KMS-11 (cell line): ENCODE results near the gene ABCC3.

Source experiments
- H2AFZ ChIP-seq: fragments of 200-600 bp; sonication (generic); 2 replicates; pipeline ENCODE4 v1.6.1; 2016; ENCODE audit warnings: antibody characterized with exemption, mixed run types, low read depth
- H3K27ac ChIP-seq: fragments of 200-600 bp; sonication (generic); 2 replicates; pipeline ENCODE4 v1.6.1; 2016; ENCODE audit warnings: mild to moderate bottlenecking, mixed run types
- H3K27me3 ChIP-seq: fragments of 200-600 bp; sonication (generic); 2 replicates; pipeline ENCODE4 v1.6.1; 2017; ENCODE audit warnings: mild to moderate bottlenecking, low read depth, mixed run types, moderate library complexity; ENCODE audit not compliant: insufficient read depth
- H3K36me3 ChIP-seq: fragments of 200-600 bp; sonication (generic); 2 replicates; pipeline ENCODE4 v1.6.1; 2017; ENCODE audit warnings: mild to moderate bottlenecking, mixed run types; ENCODE audit not compliant: insufficient read depth
- H3K4me1 ChIP-seq: fragments of 200-600 bp; sonication (generic); 2 replicates; pipeline ENCODE4 v1.6.1; 2016; ENCODE audit warnings: mild to moderate bottlenecking, low read depth, mixed run types; ENCODE audit not compliant: poor library complexity, severe bottlenecking
- H3K4me2 ChIP-seq: fragments of 200-600 bp; sonication (generic); 2 replicates; pipeline ENCODE4 v1.7.0; 2016; ENCODE audit warnings: mild to moderate bottlenecking, mixed run types
- H3K4me3 ChIP-seq: fragments of 200-600 bp; sonication (generic); IDR thresholded peaks from 2 replicates; pipeline ENCODE4 v1.6.1; 2017; ENCODE audit warnings: low read depth, low read length, mixed read lengths; ENCODE audit not compliant: insufficient read depth
- H3K79me2 ChIP-seq: fragments of 200-600 bp; sonication (generic); 2 replicates; pipeline ENCODE4 v1.6.1; 2016; ENCODE audit warnings: low read depth, mixed run types; ENCODE audit not compliant: insufficient read depth
- H3K9ac ChIP-seq: fragments of 200-600 bp; sonication (generic); 2 replicates; pipeline ENCODE4 v1.6.1; 2016; ENCODE audit warnings: mild to moderate bottlenecking, mixed run types
- H4K20me1 ChIP-seq: fragments of 200-600 bp; sonication (generic); 2 replicates; pipeline ENCODE4 v1.6.1; 2016; ENCODE audit warnings: mild to moderate bottlenecking, mixed run types; ENCODE audit not compliant: insufficient read depth
- TF ChIP-seq, protein P1 (sequence below): fragments of 200-600 bp; sonication (generic); conservative IDR thresholded peaks from 2 replicates; pipeline ENCODE4 v1.6.1; 2017; ENCODE audit warnings: low read depth, mild to moderate bottlenecking, antibody characterized with exemption, low read length, moderate library complexity, mixed read lengths

ABCC3 gene, protein sequence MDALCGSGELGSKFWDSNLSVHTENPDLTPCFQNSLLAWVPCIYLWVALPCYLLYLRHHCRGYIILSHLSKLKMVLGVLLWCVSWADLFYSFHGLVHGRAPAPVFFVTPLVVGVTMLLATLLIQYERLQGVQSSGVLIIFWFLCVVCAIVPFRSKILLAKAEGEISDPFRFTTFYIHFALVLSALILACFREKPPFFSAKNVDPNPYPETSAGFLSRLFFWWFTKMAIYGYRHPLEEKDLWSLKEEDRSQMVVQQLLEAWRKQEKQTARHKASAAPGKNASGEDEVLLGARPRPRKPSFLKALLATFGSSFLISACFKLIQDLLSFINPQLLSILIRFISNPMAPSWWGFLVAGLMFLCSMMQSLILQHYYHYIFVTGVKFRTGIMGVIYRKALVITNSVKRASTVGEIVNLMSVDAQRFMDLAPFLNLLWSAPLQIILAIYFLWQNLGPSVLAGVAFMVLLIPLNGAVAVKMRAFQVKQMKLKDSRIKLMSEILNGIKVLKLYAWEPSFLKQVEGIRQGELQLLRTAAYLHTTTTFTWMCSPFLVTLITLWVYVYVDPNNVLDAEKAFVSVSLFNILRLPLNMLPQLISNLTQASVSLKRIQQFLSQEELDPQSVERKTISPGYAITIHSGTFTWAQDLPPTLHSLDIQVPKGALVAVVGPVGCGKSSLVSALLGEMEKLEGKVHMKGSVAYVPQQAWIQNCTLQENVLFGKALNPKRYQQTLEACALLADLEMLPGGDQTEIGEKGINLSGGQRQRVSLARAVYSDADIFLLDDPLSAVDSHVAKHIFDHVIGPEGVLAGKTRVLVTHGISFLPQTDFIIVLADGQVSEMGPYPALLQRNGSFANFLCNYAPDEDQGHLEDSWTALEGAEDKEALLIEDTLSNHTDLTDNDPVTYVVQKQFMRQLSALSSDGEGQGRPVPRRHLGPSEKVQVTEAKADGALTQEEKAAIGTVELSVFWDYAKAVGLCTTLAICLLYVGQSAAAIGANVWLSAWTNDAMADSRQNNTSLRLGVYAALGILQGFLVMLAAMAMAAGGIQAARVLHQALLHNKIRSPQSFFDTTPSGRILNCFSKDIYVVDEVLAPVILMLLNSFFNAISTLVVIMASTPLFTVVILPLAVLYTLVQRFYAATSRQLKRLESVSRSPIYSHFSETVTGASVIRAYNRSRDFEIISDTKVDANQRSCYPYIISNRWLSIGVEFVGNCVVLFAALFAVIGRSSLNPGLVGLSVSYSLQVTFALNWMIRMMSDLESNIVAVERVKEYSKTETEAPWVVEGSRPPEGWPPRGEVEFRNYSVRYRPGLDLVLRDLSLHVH (N-terminal part only)

DNA sequence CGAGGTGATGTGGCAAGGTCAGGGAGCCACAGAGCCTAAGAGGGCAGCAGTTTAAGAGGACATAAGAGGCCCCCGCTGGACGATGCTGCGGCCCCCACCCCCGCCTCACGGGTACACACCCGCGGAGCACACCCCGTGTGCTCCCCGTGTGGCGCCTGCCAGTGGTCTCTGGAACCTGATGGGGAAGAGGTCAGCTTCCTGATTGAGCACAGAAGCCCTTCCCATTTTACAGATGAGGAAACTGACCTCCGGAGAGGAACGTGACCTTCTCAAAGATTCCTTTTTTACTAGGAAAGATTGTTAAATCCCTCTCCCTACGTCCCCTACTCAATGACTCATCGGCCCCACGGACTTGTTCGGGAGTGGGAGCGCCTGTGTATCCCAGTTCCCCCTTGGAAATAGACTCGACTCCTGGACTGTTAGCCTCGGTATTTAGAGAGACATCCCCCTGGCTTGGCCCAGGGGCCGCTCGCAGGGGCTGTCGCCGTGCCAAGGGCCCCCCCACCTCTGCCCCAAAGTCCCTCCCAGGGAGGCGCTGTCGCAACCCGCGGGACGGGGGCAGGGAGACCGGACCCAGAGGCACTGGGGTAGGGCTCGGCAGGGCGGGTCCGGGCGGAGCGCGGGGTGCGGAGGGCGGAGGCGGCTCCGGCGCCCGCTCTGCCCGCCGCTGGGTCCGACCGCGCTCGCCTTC, at the start of gene ABCC3:
Gene ABCC3 (plus strand): TSS at position 658 of the 691 bp plus-strand sequence. CDS start 56 bp downstream, outside the sequence.
- Histone ChIP-seq H3K4me1 (no peaks in the 10 kb centered on the region), H3K4me3 (no peak within 1 kb of the TSS), H3K4me2 (no peak within 1 kb of the TSS), H2AFZ (no peak within 1 kb of the TSS), H4K20me1 (no peaks in the 10 kb centered on the region), H3K9ac (no peak within 1 kb of the TSS), H3K79me2 (no peaks in the 10 kb centered on the region), H3K27me3 (peaks cover 57% of the 10 kb centered on the region), H3K27ac (no peak within 1 kb of the TSS), H3K36me3 (no peaks in the 10 kb centered on the region)
- TF ChIP-seq, protein P1, sequence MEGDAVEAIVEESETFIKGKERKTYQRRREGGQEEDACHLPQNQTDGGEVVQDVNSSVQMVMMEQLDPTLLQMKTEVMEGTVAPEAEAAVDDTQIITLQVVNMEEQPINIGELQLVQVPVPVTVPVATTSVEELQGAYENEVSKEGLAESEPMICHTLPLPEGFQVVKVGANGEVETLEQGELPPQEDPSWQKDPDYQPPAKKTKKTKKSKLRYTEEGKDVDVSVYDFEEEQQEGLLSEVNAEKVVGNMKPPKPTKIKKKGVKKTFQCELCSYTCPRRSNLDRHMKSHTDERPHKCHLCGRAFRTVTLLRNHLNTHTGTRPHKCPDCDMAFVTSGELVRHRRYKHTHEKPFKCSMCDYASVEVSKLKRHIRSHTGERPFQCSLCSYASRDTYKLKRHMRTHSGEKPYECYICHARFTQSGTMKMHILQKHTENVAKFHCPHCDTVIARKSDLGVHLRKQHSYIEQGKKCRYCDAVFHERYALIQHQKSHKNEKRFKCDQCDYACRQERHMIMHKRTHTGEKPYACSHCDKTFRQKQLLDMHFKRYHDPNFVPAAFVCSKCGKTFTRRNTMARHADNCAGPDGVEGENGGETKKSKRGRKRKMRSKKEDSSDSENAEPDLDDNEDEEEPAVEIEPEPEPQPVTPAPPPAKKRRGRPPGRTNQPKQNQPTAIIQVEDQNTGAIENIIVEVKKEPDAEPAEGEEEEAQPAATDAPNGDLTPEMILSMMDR = no peak

DNA sequence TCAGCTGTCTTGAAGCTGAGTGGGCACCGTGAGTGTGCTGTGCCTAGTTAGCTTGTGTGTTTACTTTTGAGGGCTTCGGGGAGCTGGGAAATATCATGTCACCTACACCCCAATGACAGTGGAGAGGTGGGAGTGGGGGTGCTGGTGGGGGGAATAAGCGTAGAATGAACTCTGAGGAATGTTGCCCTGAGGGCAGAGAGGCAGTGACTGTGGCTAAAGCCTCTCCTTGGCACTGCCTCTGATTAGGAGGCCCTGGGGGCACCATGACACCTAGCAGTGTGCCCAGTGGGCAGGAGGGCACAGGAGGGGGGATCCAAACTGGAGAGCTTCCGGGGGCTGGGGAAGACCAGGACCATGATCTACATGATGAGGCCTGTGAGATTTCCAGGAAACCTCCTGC, 49.3 kb upstream of the ABCC3 start:
- Histone ChIP-seq H3K27ac (no peak overlapping the region), H3K4me1 (no peaks in the 10 kb centered on the region), H4K20me1 (no peaks in the 10 kb centered on the region), H3K36me3 (no peaks in the 10 kb centered on the region), H3K4me3 (no peak overlapping the region), H3K9ac (no peak overlapping the region), H3K79me2 (no peaks in the 10 kb centered on the region), H3K27me3 (peaks cover 88% of the 10 kb centered on the region), H3K4me2 (no peak overlapping the region), H2AFZ (no peak overlapping the region)
- TF ChIP-seq, protein P1 = no peak

DNA sequence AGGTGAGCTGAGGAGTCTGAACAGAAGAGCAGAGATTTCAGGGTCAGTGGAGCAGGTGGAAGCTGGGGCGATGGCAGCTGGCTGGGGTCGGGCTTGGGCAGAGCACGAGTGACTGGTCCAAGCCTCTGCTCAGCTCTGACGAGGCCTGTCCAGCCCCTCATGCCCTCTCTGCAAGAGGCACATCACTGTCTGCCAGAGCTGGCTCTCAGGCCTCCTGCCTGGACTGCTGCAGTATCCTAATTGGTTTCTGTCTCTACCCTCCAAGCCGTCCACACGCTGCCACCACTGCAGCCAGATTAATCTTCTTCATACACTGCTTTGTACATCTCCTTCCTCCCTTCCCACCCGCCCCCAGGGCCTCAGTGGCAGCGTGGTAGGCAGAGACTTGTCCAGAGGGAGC, 48.8 kb upstream of the ABCC3 start:
- no peak overlapping the region for H3K9ac ChIP-seq
- H2AFZ ChIP-seq = no peak overlapping the region
- H3K4me2 ChIP-seq = no peak overlapping the region
- TF ChIP-seq, protein P1 = no peak
- no peaks in the 10 kb centered on the region for H3K36me3 ChIP-seq
- no peaks in the 10 kb centered on the region for H3K4me1 ChIP-seq
- no peaks in the 10 kb centered on the region for H4K20me1 ChIP-seq
- H3K27me3 ChIP-seq = peaks cover 83% of the 10 kb centered on the region
- H3K79me2 ChIP-seq = no peaks in the 10 kb centered on the region
- no peak overlapping the region for H3K4me3 ChIP-seq
- H3K27ac ChIP-seq = no peak overlapping the region
